Astrocyte (in vitro differentiated cells and primary cell): ENCODE results near the gene MAPKAPK3. TPM values are rescaled to one million over a fixed set of nuclear protein-coding genes. Genes with fewer than 3 reads are reported as not detected.

Experiments used
- DNase-seq: peaks from one replicate; pipeline ENCODE4 v3.0.0-alpha.2; 2010; ENCODE audit warnings: low read depth
- FAIRE-seq: peaks from 2 replicates; lab custom pipeline; 2011; peaks lifted over from hg19 to GRCh38; lab: Jason Lieb, UNC
- H2AFZ ChIP-seq: 2 replicates; pipeline ENCODE4 v1.6.0; 2012; ENCODE audit warnings: low read depth, low read length, inconsistent platforms
- H3K27ac ChIP-seq: 2 replicates; pipeline ENCODE4 v1.5.1; 2011; ENCODE audit warnings: low read depth, low read length, inconsistent platforms
- H3K27me3 ChIP-seq: 2 replicates; pipeline ENCODE4 v1.6.0; 2011; ENCODE audit warnings: low read length, inconsistent platforms; ENCODE audit not compliant: insufficient read depth
- H3K36me3 ChIP-seq: 2 replicates; pipeline ENCODE4 v1.5.1; 2011; ENCODE audit warnings: low read length, inconsistent platforms; ENCODE audit not compliant: insufficient read depth
- H3K4me1 ChIP-seq: 2 replicates; pipeline ENCODE4 v1.5.1; 2011; ENCODE audit warnings: low read length, inconsistent platforms; ENCODE audit not compliant: insufficient read depth
- H3K4me2 ChIP-seq: 2 replicates; pipeline ENCODE4 v1.6.0; 2012; ENCODE audit warnings: low read length, inconsistent platforms
- H3K4me3 ChIP-seq: 2 replicates; pipeline ENCODE4 v1.5.1; 2011; ENCODE audit warnings: low read depth, mild to moderate bottlenecking, low read length, inconsistent platforms; ENCODE audit not compliant: insufficient read depth
- H3K79me2 ChIP-seq: 2 replicates; pipeline ENCODE4 v1.6.0; 2012; ENCODE audit warnings: mild to moderate bottlenecking, low read length, inconsistent platforms; ENCODE audit not compliant: insufficient read depth
- H3K9ac ChIP-seq: 2 replicates; pipeline ENCODE4 v1.6.0; 2012; ENCODE audit warnings: mild to moderate bottlenecking, low read length, inconsistent platforms
- H3K9me3 ChIP-seq: 2 replicates; pipeline ENCODE4 v1.5.1; 2012; ENCODE audit warnings: low read depth, mild to moderate bottlenecking, low read length, inconsistent platforms; ENCODE audit not compliant: insufficient read depth
- H4K20me1 ChIP-seq: 2 replicates; pipeline ENCODE4 v1.6.0; 2012; ENCODE audit warnings: low read length, inconsistent platforms; ENCODE audit not compliant: insufficient read depth
- H3K27ac Mint-ChIP-seq: one replicate; pipeline ENCODE4 v1.8.0; 2021; ENCODE audit warnings: mild to moderate bottlenecking, mixed read lengths; ENCODE audit not compliant: unreplicated experiment
- H3K27me3 Mint-ChIP-seq: one replicate; pipeline ENCODE4 v1.8.0; 2021; ENCODE audit warnings: low read depth, mixed read lengths; ENCODE audit not compliant: unreplicated experiment
- H3K36me3 Mint-ChIP-seq: one replicate; pipeline ENCODE4 v1.8.0; 2021; ENCODE audit warnings: low read depth, mixed read lengths; ENCODE audit not compliant: unreplicated experiment
- H3K4me1 Mint-ChIP-seq: one replicate; pipeline ENCODE4 v1.8.0; 2021; ENCODE audit warnings: low read depth, mixed read lengths; ENCODE audit not compliant: unreplicated experiment
- H3K4me3 Mint-ChIP-seq: one replicate; pipeline ENCODE4 v1.8.0; 2021; ENCODE audit warnings: mild to moderate bottlenecking, moderate library complexity, mixed read lengths; ENCODE audit not compliant: unreplicated experiment
- H3K9me3 Mint-ChIP-seq: one replicate; pipeline ENCODE4 v1.8.0; 2021; ENCODE audit warnings: mild to moderate bottlenecking, mixed read lengths; ENCODE audit not compliant: unreplicated experiment
- CTCF ChIP-seq: IDR thresholded peaks from 2 replicates; pipeline ENCODE4 v1.5.1; 2011; ENCODE audit warnings: low read depth, mild to moderate bottlenecking, inconsistent platforms, low read length, moderate library complexity; ENCODE audit not compliant: insufficient read depth
- EZH2 ChIP-seq: IDR thresholded peaks from 2 replicates; pipeline ENCODE4 v1.6.1; 2012; ENCODE audit warnings: mild to moderate bottlenecking, low read length, inconsistent platforms; ENCODE audit not compliant: insufficient read depth
- total RNA-seq: library from RNA; stranded (reverse); gene quantifications from 2 replicates; pipeline ENCODE4 v1.2.1, GENCODE V29; 2021

Gene MAPKAPK3
- total RNA-seq, 1 donor from 2014 or later: 23.4 TPM

DNA sequence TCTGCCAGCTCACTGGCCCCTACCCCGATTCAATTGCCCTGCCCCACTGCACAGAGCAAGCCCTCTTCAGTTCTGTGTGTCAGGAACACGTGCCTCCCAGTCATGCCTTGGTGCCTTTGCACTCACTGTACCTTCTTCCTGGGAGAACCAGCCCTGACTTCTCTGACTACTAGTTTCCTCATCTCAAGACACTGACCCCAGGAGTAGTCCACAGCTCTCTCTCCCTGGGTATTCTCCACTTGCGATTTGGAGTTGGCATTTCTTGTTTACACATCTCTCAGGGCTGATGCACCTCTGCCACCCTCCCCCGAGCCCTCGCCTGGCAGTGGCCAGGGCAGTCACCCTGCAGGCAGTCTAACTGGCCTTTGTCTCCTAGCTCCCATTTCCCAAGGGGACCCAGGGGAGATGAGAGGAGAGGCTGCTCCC is 11.0 kb upstream of the MAPKAPK3 start:
- H3K4me1 ChIP-seq: peaks cover 15% of the 10 kb centered on the region
- H3K4me3 ChIP-seq: no peak overlapping the region
- no peak overlapping the region for H3K27ac ChIP-seq
- Mint-ChIP-seq H3K4me3 (no peak overlapping the region), H3K4me1 (peaks cover 12% of the 10 kb centered on the region), H3K36me3 (peaks cover 3% of the 10 kb centered on the region), H3K9me3 (no peaks in the 10 kb centered on the region), H3K27ac (no peak overlapping the region), H3K27me3 (peaks cover 59% of the 10 kb centered on the region)
- H3K27me3 ChIP-seq: no peaks in the 10 kb centered on the region
- H4K20me1 ChIP-seq: peaks cover 4% of the 10 kb centered on the region
- no peaks in the 10 kb centered on the region for H3K36me3 ChIP-seq
- FAIRE-seq: no peak
- no peak for DNase-seq
- TF ChIP-seq EZH2: no peak
- TF ChIP-seq CTCF: no peak
- no peak overlapping the region for H3K4me2 ChIP-seq
- H3K9me3 ChIP-seq: no peaks in the 10 kb centered on the region
- H2AFZ ChIP-seq: no peak overlapping the region
- no peaks in the 10 kb centered on the region for H3K79me2 ChIP-seq
- no peak overlapping the region for H3K9ac ChIP-seq

- Histone ChIP-seq H3K4me1 (peaks cover 14% of the 10 kb centered on the region), H4K20me1 (peaks cover 4% of the 10 kb centered on the region), H3K4me2 (no peak overlapping the region), H3K27ac (no peak overlapping the region), H3K36me3 (no peaks in the 10 kb centered on the region), H3K9ac (no peak overlapping the region), H3K27me3 (no peaks in the 10 kb centered on the region), H3K79me2 (no peaks in the 10 kb centered on the region), H3K4me3 (no peak overlapping the region), H3K9me3 (no peaks in the 10 kb centered on the region), H2AFZ (no peak overlapping the region)
- FAIRE-seq (no peak), DNase-seq (no peak)
- Mint-ChIP-seq H3K36me3 (peaks cover 3% of the 10 kb centered on the region), H3K27me3 (peaks cover 61% of the 10 kb centered on the region), H3K4me3 (no peak overlapping the region), H3K9me3 (no peaks in the 10 kb centered on the region), H3K4me1 (peaks cover 7% of the 10 kb centered on the region), H3K27ac (no peak overlapping the region)
- TF ChIP-seq EZH2: no peak
- no peak for TF ChIP-seq CTCF
Observed at GRCh38 chr3:50606596-50606995, 10.4 kb upstream of the MAPKAPK3 start.

GRCh38 chr3:50607271-50608091 is 9.5 kb upstream of the MAPKAPK3 start:
- Histone ChIP-seq H3K79me2 (no peaks in the 10 kb centered on the region), H2AFZ (no peak overlapping the region), H3K9ac (no peak overlapping the region), H3K27ac (no peak overlapping the region), H3K4me2 (no peak overlapping the region), H3K27me3 (no peaks in the 10 kb centered on the region), H3K4me1 (peaks cover 11% of the 10 kb centered on the region), H3K36me3 (no peaks in the 10 kb centered on the region), H3K9me3 (no peaks in the 10 kb centered on the region), H3K4me3 (no peak overlapping the region), H4K20me1 (peaks cover 4% of the 10 kb centered on the region)
- H3K27ac Mint-ChIP-seq: no peak overlapping the region
- no peak for FAIRE-seq
- peaks cover 3% of the 10 kb centered on the region for H3K4me1 Mint-ChIP-seq
- no peak for DNase-seq
- no peak overlapping the region for H3K4me3 Mint-ChIP-seq
- H3K27me3 Mint-ChIP-seq: peaks cover 64% of the 10 kb centered on the region
- no peak for TF ChIP-seq EZH2
- TF ChIP-seq CTCF: no peak
- H3K36me3 Mint-ChIP-seq: peaks cover 3% of the 10 kb centered on the region
- H3K9me3 Mint-ChIP-seq: no peaks in the 10 kb centered on the region
